H9 (cell line): ENCODE measurements around the gene PRRC1. TPM values are rescaled to one million over a fixed set of nuclear protein-coding genes. Genes with fewer than 3 reads are reported as not detected.

Source experiments
- DNase-seq: peaks from one replicate; pipeline ENCODE4 v3.0.0-alpha.2; 2017
- H2AFZ ChIP-seq: one replicate; pipeline ENCODE4 v1.6.1; 2013; ENCODE audit warnings: mild to moderate bottlenecking, low read length, control low read depth, moderate library complexity
- H2AK5ac ChIP-seq: 2 replicates; pipeline ENCODE4 v1.6.1; 2013; ENCODE audit warnings: low read length, control low read depth, mixed read lengths; ENCODE audit not compliant: insufficient read length
- H2BK120ac ChIP-seq: one replicate; pipeline ENCODE4 v1.6.1; 2013; ENCODE audit warnings: low read depth, mild to moderate bottlenecking, low read length, control low read depth, inconsistent platforms; ENCODE audit not compliant: poor library complexity, severe bottlenecking
- H2BK12ac ChIP-seq: 2 replicates; pipeline ENCODE4 v1.6.1; 2013; ENCODE audit warnings: low read length, control low read depth, mixed read lengths, low read depth; ENCODE audit not compliant: insufficient read length
- H2BK15ac ChIP-seq: 2 replicates; pipeline ENCODE4 v1.6.1; 2013; ENCODE audit warnings: low read depth, low read length, control low read depth
- H2BK20ac ChIP-seq: one replicate; pipeline ENCODE4 v1.6.1; 2013; ENCODE audit warnings: low read depth, mild to moderate bottlenecking, low read length, control low read depth, inconsistent platforms; ENCODE audit not compliant: poor library complexity, severe bottlenecking
- H2BK5ac ChIP-seq: 2 replicates; pipeline ENCODE4 v1.6.1; 2013; ENCODE audit warnings: low read length, control low read depth, mixed read lengths; ENCODE audit not compliant: insufficient read length
- H3K14ac ChIP-seq: 2 replicates; pipeline ENCODE4 v1.6.1; 2013; ENCODE audit warnings: low read length, control low read depth; ENCODE audit not compliant: insufficient read depth
- H3K18ac ChIP-seq: 2 replicates; pipeline ENCODE4 v1.6.1; 2013; ENCODE audit warnings: low read depth, mild to moderate bottlenecking, mixed read lengths, low read length, control low read depth; ENCODE audit not compliant: insufficient read length
- H3K23ac ChIP-seq: 2 replicates; pipeline ENCODE4 v1.6.1; 2013; ENCODE audit warnings: low read length, control low read depth, mixed read lengths, low read depth; ENCODE audit not compliant: insufficient read length
- H3K23me2 ChIP-seq: 2 replicates; pipeline ENCODE4 v1.6.1; 2013; ENCODE audit warnings: low read depth, mild to moderate bottlenecking, mixed read lengths, low read length, control low read depth; ENCODE audit not compliant: insufficient read length, poor library complexity, severe bottlenecking
- H3K27ac ChIP-seq: 2 replicates; pipeline ENCODE4 v1.5.1; 2013; ENCODE audit warnings: low read length, control low read depth, mixed read lengths, low read depth; ENCODE audit not compliant: insufficient read length
- H3K27me3 ChIP-seq: 2 replicates; pipeline ENCODE4 v1.6.1; 2013; ENCODE audit warnings: low read length, control low read depth, inconsistent platforms; ENCODE audit not compliant: insufficient read depth
- H3K4ac ChIP-seq: 2 replicates; pipeline ENCODE4 v1.6.1; 2013; ENCODE audit warnings: low read depth, mild to moderate bottlenecking, control low read depth, inconsistent platforms, low read length, moderate library complexity
- H3K4me1 ChIP-seq: 2 replicates; pipeline ENCODE4 v1.6.1; 2013; ENCODE audit warnings: low read length, control low read depth, inconsistent platforms; ENCODE audit not compliant: insufficient read depth
- H3K4me2 ChIP-seq: 2 replicates; pipeline ENCODE4 v1.6.1; 2013; ENCODE audit warnings: low read length, control low read depth, mixed read lengths; ENCODE audit not compliant: insufficient read length, insufficient read depth
- H3K56ac ChIP-seq: 2 replicates; pipeline ENCODE4 v1.6.1; 2013; ENCODE audit warnings: low read depth, mild to moderate bottlenecking, mixed read lengths, low read length, control low read depth; ENCODE audit not compliant: insufficient read length
- H3K79me1 ChIP-seq: 2 replicates; pipeline ENCODE4 v1.6.1; 2013; ENCODE audit warnings: low read depth, mild to moderate bottlenecking, moderate library complexity, low read length, control low read depth, inconsistent platforms; ENCODE audit not compliant: insufficient read depth, poor library complexity, severe bottlenecking
- H3K79me2 ChIP-seq: 2 replicates; pipeline ENCODE4 v1.6.1; 2013; ENCODE audit warnings: low read length, control low read depth, inconsistent platforms; ENCODE audit not compliant: insufficient read depth
- H3K9ac ChIP-seq: 2 replicates; pipeline ENCODE4 v1.6.1; 2013; ENCODE audit warnings: low read length, control low read depth, mixed read lengths; ENCODE audit not compliant: insufficient read length; ENCODE audit errors: extremely low read depth
- H3K9me3 ChIP-seq: one replicate; pipeline ENCODE4 v1.6.1; 2013; ENCODE audit warnings: low read depth, low read length, inconsistent platforms; ENCODE audit not compliant: control insufficient read depth
- H3T11ph ChIP-seq: one replicate; pipeline ENCODE4 v1.6.1; 2013; ENCODE audit warnings: mild to moderate bottlenecking, low read length, control low read depth, inconsistent platforms
- H4K20me1 ChIP-seq: one replicate; pipeline ENCODE4 v1.6.1; 2013; ENCODE audit not compliant: control insufficient read depth, insufficient read length, insufficient read depth
- H4K5ac ChIP-seq: 2 replicates; pipeline ENCODE4 v1.6.1; 2013; ENCODE audit warnings: low read depth, mild to moderate bottlenecking, mixed read lengths, low read length, control low read depth; ENCODE audit not compliant: insufficient read length
- H4K8ac ChIP-seq: replicated peaks from 2 replicates; pipeline ENCODE4 v1.6.1; 2013; ENCODE audit warnings: low read length, control low read depth, mixed read lengths, low read depth; ENCODE audit not compliant: insufficient read length
- H4K91ac ChIP-seq: 2 replicates; pipeline ENCODE4 v1.6.1; 2013; ENCODE audit warnings: low read depth, mild to moderate bottlenecking, moderate library complexity, mixed read lengths, low read length, control low read depth; ENCODE audit not compliant: insufficient read length
- H3K27ac Mint-ChIP-seq, 3 experiments: 2 replicates in 2 of 3; 3 replicates in 1 of 3; pipeline ENCODE4 v1.8.0; 2020 to 2021; ENCODE audit warnings: mixed read lengths in 3 of 3, mild to moderate bottlenecking in 1 of 3, moderate library complexity in 1 of 3
- H3K27me3 Mint-ChIP-seq: 2 replicates; pipeline ENCODE4 v1.8.0; 2021; ENCODE audit warnings: low read depth, mild to moderate bottlenecking, moderate library complexity, mixed read lengths
- H3K36me3 Mint-ChIP-seq, 3 experiments: 2 replicates in 2 of 3; 3 replicates in 1 of 3; pipeline ENCODE4 v1.8.0; 2020 to 2021; ENCODE audit warnings: low read depth in 3 of 3, mixed read lengths in 3 of 3; ENCODE audit not compliant: insufficient read depth in 1 of 3
- H3K4me1 Mint-ChIP-seq, 2 experiments: 2 replicates each; pipeline ENCODE4 v1.8.0; 2020; ENCODE audit warnings: mixed read lengths in 2 of 2
- H3K4me3 Mint-ChIP-seq, 2 experiments: 2 replicates in 1 of 2; 3 replicates in 1 of 2; pipeline ENCODE4 v1.8.0; 2020 to 2021; ENCODE audit warnings: mild to moderate bottlenecking in 2 of 2, mixed read lengths in 2 of 2, moderate library complexity in 1 of 2
- H3K9me3 Mint-ChIP-seq, 2 experiments: 2 replicates in 1 of 2; 3 replicates in 1 of 2; pipeline ENCODE4 v1.8.0; 2020; ENCODE audit warnings: mild to moderate bottlenecking in 2 of 2, mixed read lengths in 2 of 2, moderate library complexity in 1 of 2
- CTCF ChIP-seq: fragments of 200-600 bp; sonication (generic); conservative IDR thresholded peaks from 3 replicates; pipeline ENCODE4 v1.8.0; 2021; ENCODE audit warnings: antibody characterized with exemption, mild to moderate bottlenecking
- WGBS: extraction: QIAGEN DNeasy Blood & Tissue Kit; methylation state at CpG from one replicate; pipeline ENCODE4 v1.1.7; 2013; ENCODE audit warnings: missing lambda C conversion rate, low lambda C conversion rate, mixed read lengths; ENCODE audit not compliant: insufficient read length; ENCODE audit errors: extremely low coverage; 5-methylcytosine and 5-hydroxymethylcytosine counted together
- total RNA-seq: library from RNA; stranded (reverse); gene quantifications from 2 replicates; pipeline ENCODE4 v1.2.1, GENCODE V29; 2021

PRRC1 gene
- total RNA-seq, 1 experiment from 2014 or later, result 70.7 TPM

- Mint-ChIP-seq H3K36me3 (no peaks in the 10 kb centered on the region), H3K27ac (peak overlapping the region in 1 of 3 experiments; percentile 64; a peak in 1 of 7 replicates), H3K4me1 (peaks cover 14 to 18% of the 10 kb centered on the region in 2 experiments), H3K27me3 (no peaks in the 10 kb centered on the region), H3K9me3 (no peaks in the 10 kb centered on the region), H3K4me3 (no peak overlapping the region)
- Histone ChIP-seq H3K18ac (no peak overlapping the region), H2AFZ (no peak overlapping the region), H2BK15ac (no peak overlapping the region), H3K14ac (no peak overlapping the region), H3T11ph (no peak overlapping the region), H2BK5ac (no peak overlapping the region), H4K8ac (no peak overlapping the region), H3K9me3 (no peaks in the 10 kb centered on the region), H3K79me1 (no peaks in the 10 kb centered on the region), H3K27me3 (no peaks in the 10 kb centered on the region; the same call in 1 of the 2 replicates), H3K56ac (no peak overlapping the region), H2BK12ac (no peak overlapping the region), H3K4me1 (peaks cover 8% of the 10 kb centered on the region; the same call in 1 of the 2 replicates), H4K5ac (no peak overlapping the region), H3K23me2 (no peaks in the 10 kb centered on the region), H4K20me1 (no peaks in the 10 kb centered on the region), H2AK5ac (no peak overlapping the region), H4K91ac (no peak overlapping the region), H3K4ac (no peak overlapping the region), H2BK120ac (no peak overlapping the region), H3K27ac (no peak overlapping the region), H3K79me2 (no peaks in the 10 kb centered on the region), H3K9ac (no peak overlapping the region), H2BK20ac (no peak overlapping the region), H3K4me2 (no peak overlapping the region), H3K23ac (no peak overlapping the region)
- DNase-seq, result no peak
- no peak for TF ChIP-seq CTCF
- no CpG with 5 or more reads among the region's 8 CpGs for whole genome bisulfite sequencing
Measured at GRCh38 chr5:127602896-127603844, 85.7 kb downstream of the PRRC1 start.

Other genes with a start within 250 kb of the PRRC1 start
- 36.5 and 38.5 TPM in 2 replicates for gene MEGF10, start 226.8 kb upstream of the PRRC1 start, total RNA-seq
- gene CTXN3, start 131.4 kb downstream of the PRRC1 start, total RNA-seq, result not detected in 2 replicates
- gene CCDC192, start 185.8 kb downstream of the PRRC1 start, total RNA-seq, result 0.22 TPM in 1 of 2 replicates, not detected in the other